Endodermal cell (in vitro differentiated cells): Measurements from ENCODE around the gene REXO1. TPM values are rescaled to one million over a fixed set of nuclear protein-coding genes. Genes with fewer than 3 reads are reported as not detected.

Experiments used
- DNase-seq: peaks from one replicate; pipeline ENCODE4 v3.0.0-alpha.2; 2017
- H3K27ac ChIP-seq: 2 replicates; pipeline ENCODE4 v1.5.1; 2013; ENCODE audit warnings: mild to moderate bottlenecking, low read depth, low read length, moderate library complexity
- H3K27me3 ChIP-seq: 2 replicates; pipeline ENCODE4 v1.6.1; 2013; ENCODE audit warnings: mild to moderate bottlenecking, low read length, moderate library complexity; ENCODE audit not compliant: insufficient read depth, control insufficient read depth, poor library complexity, severe bottlenecking
- H3K36me3 ChIP-seq: 2 replicates; pipeline ENCODE4 v1.7.0; 2013; ENCODE audit warnings: mild to moderate bottlenecking, low read length, moderate library complexity; ENCODE audit not compliant: control insufficient read depth, insufficient read depth
- H3K4me1 ChIP-seq: one replicate; pipeline ENCODE4 v1.7.0; 2013; ENCODE audit warnings: low read length; ENCODE audit not compliant: control insufficient read depth, insufficient read depth
- H3K4me3 ChIP-seq: 2 replicates; pipeline ENCODE4 v1.5.1; 2013; ENCODE audit warnings: mild to moderate bottlenecking, low read length, moderate library complexity
- H3K9ac ChIP-seq: 2 replicates; pipeline ENCODE4 v1.6.1; 2013; ENCODE audit warnings: mild to moderate bottlenecking, low read length, moderate library complexity; ENCODE audit not compliant: poor library complexity, severe bottlenecking; ENCODE audit errors: extremely low read depth
- H3K9me3 ChIP-seq: 2 replicates; pipeline ENCODE4 v1.6.1; 2013; ENCODE audit warnings: mild to moderate bottlenecking, low read length, moderate library complexity; ENCODE audit not compliant: control insufficient read depth
- H3K27ac Mint-ChIP-seq: 2 replicates; pipeline ENCODE4 v1.8.0; 2020; ENCODE audit warnings: mixed read lengths
- H3K27me3 Mint-ChIP-seq: 2 replicates; pipeline ENCODE4 v1.8.0; 2021; ENCODE audit warnings: mild to moderate bottlenecking, mixed read lengths; ENCODE audit not compliant: insufficient read depth
- H3K36me3 Mint-ChIP-seq: 2 replicates; pipeline ENCODE4 v1.8.0; 2020; ENCODE audit warnings: low read depth, mixed read lengths
- H3K4me1 Mint-ChIP-seq: 2 replicates; pipeline ENCODE4 v1.8.0; 2020; ENCODE audit warnings: mixed read lengths
- H3K4me3 Mint-ChIP-seq: 2 replicates; pipeline ENCODE4 v1.8.0; 2020; ENCODE audit warnings: mild to moderate bottlenecking, moderate library complexity, mixed read lengths
- H3K9me3 Mint-ChIP-seq: 2 replicates; pipeline ENCODE4 v1.8.0; 2020; ENCODE audit warnings: mild to moderate bottlenecking, mixed read lengths
- CTCF ChIP-seq: fragments of 200-600 bp; sonication (generic); conservative IDR thresholded peaks from 2 replicates; pipeline ENCODE4 v1.5.0; 2021; ENCODE audit warnings: antibody characterized with exemption, mild to moderate bottlenecking
- WGBS, 2 experiments: methylation state at CpG; one replicate each; pipeline versions ENCODE4 v1.1.5 to v1.1.7; 2013; ENCODE audit warnings: missing lambda C conversion rate in 2 of 2, mixed read lengths in 1 of 2; ENCODE audit not compliant: insufficient coverage in 1 of 2, insufficient read length in 1 of 2; 5-methylcytosine and 5-hydroxymethylcytosine counted together
- total RNA-seq, 2 donors: library from RNA; stranded (reverse); fragmentation: NEBNext Ultra II Directional in 1 of 2; extraction: Animal tissue kit (Norgen Biotek cat#: 25700) in 1 of 2; gene quantifications; 2 replicates in 1 of 2; 3 replicates in 1 of 2; pipeline ENCODE4 v1.2.1, GENCODE V29; 2021

The REXO1 gene
- total RNA-seq, 2 donors from 2014 or later = 51.6 to 56.4 TPM

DNA sequence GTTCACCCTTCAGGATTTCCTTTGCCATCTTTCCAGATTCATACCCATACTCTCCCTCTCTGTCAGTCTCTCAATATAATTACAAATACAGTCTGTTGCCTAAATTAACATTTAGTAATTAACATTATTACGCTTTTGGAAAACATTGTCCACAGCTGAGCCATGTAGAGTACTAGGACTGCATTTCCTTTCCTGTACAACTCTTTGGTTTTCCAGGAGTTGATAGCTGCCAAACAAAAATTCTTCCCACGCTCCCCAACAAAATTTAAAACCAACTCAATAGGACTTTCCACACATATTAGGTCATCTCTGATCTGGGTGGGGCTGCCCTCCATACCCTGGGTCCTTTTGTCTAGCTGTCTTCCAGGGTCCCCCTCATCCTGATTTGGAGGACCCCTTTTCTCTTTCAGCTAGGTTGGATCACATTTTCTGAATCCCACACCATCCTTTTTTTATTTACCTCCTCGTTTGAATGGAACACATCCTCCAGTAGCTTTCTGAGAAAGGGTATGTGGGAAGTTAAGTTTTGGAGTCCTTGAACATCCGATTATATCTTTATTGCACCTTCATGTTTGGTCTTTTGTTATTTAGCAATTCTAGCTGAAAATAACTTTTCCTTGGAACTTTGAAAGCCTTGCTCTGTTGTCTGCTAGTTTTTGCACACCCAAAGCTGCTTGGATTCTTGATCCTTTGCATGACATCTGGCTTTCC is 77.3 kb downstream of the REXO1 start:
- Mint-ChIP-seq H3K27me3 (peaks cover 89% of the 10 kb centered on the region), H3K4me3 (no peak overlapping the region), H3K36me3 (no peaks in the 10 kb centered on the region), H3K27ac (no peak overlapping the region), H3K4me1 (no peaks in the 10 kb centered on the region), H3K9me3 (peaks cover 23% of the 10 kb centered on the region)
- Histone ChIP-seq H3K9me3 (peaks cover 15% of the 10 kb centered on the region), H3K4me3 (no peak overlapping the region), H3K27ac (no peak overlapping the region), H3K36me3 (no peaks in the 10 kb centered on the region), H3K27me3 (peaks cover 98% of the 10 kb centered on the region), H3K9ac (no peak overlapping the region), H3K4me1 (no peaks in the 10 kb centered on the region)
- WGBS, 2 experiments = 91 to 93% methylated on average over 2 to 3 of the region's 4 CpGs
- DNase-seq = no peak
- TF ChIP-seq CTCF = no peak

- no peak overlapping the region for H3K9ac ChIP-seq
- no peaks in the 10 kb centered on the region for H3K4me1 ChIP-seq
- Mint-ChIP-seq H3K4me1 (no peaks in the 10 kb centered on the region), H3K27ac (no peak overlapping the region), H3K27me3 (peaks cover 91% of the 10 kb centered on the region), H3K9me3 (peaks cover 17% of the 10 kb centered on the region), H3K36me3 (no peaks in the 10 kb centered on the region), H3K4me3 (no peak overlapping the region)
- peak; percentile 56 for DNase-seq
- no peak for TF ChIP-seq CTCF
- H3K9me3 ChIP-seq = peaks cover 15% of the 10 kb centered on the region
- H3K27me3 ChIP-seq = peaks cover 98% of the 10 kb centered on the region
- H3K36me3 ChIP-seq = no peaks in the 10 kb centered on the region
- H3K27ac ChIP-seq = no peak overlapping the region
- no peak overlapping the region for H3K4me3 ChIP-seq
- WGBS, 2 experiments = 17 to 27% methylated on average over 5 to 10 of the region's 12 CpGs
Observed at GRCh38 chr19:1769645-1769985, 78.7 kb downstream of the REXO1 start.

DNA sequence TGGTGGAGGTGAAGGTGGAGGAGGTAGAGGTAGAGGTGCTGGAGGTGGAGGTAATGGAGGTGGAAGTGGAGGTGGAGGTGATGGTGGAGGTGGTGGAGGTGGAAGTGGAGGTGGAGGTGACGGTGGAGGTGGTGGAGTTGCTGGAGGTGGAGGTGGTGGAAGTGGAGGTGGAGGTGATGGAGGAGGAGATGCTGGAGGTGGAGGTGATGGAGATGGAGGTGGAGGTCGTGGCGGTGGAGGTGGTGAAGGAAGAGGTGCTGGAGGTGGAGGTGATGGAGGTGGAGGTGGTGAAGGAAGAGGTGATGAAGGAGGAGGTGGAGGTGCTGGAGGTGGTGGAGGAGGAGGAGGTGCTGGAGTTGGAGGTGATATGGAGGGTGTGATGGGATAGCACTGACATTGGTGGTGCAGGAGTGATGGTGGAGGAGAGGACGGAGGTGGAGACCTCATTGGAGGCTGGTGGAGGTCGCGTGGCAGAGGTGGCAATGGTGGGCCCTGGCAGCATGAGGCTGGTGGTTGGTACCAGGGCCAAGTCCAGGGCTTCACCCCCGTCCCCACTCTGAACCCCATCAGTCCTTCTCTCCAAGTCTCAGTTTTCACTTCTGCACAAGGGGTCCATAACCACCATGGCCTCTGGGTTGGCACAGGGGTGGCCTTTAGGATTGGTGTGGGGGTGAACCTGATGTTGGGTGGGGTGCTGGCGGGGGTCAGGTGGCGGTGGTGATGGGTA is 79.2 kb downstream of the REXO1 start:
- no peak for TF ChIP-seq CTCF
- H3K9ac ChIP-seq = no peak overlapping the region
- H3K4me1 ChIP-seq = no peaks in the 10 kb centered on the region
- H3K27me3 ChIP-seq = peaks cover 98% of the 10 kb centered on the region
- no peak for DNase-seq
- Mint-ChIP-seq H3K9me3 (peaks cover 13% of the 10 kb centered on the region), H3K4me3 (no peak overlapping the region), H3K27ac (no peak overlapping the region), H3K4me1 (no peaks in the 10 kb centered on the region), H3K27me3 (peaks cover 91% of the 10 kb centered on the region), H3K36me3 (no peaks in the 10 kb centered on the region)
- no peak overlapping the region for H3K27ac ChIP-seq
- H3K4me3 ChIP-seq = no peak overlapping the region
- 92 to 93% methylated on average over 5 to 6 of the region's 9 CpGs for WGBS, 2 experiments
- peaks cover 15% of the 10 kb centered on the region for H3K9me3 ChIP-seq
- H3K36me3 ChIP-seq = no peaks in the 10 kb centered on the region
